ENCODE data around the gene SYNPO2.
"Not testable (repeated sequence)": the region's sequence is repeated elsewhere in the genome, so short reads cannot be mapped to it uniquely, and the experiment has no call there.

Gene SYNPO2

DNA sequence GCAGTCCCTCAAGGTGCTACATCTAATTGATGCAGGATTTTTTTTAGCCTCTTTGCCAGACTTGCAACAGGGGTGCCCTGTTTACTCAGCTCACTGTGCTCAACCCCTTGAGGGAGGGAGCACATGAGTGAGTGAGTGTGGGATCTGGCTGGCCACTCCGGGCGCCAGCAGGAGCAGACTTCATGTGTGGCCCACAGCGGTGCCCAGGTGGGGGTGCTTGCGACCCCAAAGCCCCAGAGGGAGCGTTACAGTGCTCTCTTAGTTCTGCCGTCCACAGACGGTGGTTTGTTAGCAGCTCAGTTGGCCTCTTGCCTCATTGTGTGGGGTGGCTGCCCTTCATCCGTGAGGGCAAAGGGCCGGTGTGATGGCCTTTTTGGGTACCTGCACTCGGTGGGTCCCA lies 165.3 kb downstream of the SYNPO2 start:
- no peak for DNase-seq (ENCODE audit: low read depth, low spot score)

DNA sequence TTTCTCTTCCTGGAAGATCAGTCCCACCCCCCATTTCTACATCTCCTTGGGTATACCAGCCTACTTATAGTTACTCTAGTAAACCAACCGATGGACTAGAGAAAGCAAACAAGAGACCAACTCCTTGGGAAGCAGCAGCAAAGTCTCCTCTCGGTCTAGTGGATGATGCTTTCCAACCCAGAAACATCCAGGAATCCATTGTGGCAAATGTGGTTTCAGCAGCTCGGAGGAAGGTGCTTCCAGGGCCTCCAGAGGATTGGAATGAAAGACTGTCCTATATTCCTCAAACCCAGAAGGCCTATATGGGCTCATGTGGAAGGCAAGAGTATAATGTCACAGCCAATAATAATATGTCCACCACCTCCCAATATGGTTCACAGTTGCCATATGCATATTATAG lies 168.8 kb downstream of the SYNPO2 start:
- DNase-seq (ENCODE audit: low read depth, low spot score): no peak

DNA sequence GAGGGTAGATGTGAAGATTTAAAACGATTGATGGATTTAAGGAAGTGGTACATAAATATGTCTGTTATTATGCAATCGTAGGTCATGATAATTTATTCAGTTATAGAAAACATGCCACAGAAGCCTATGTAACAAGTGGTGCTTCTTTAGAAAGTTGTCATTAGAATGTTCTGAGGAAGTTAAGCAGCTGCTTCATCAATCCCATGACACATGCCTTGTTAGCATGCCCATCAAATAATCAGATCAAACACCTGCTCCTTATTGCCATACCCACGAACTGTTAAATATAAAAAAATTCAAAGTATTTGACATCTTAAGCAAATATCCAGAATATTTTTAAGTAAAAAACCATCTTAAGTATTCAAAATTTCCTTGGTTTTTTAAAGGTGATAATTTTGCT lies 170.6 kb downstream of the SYNPO2 start:
- no peak for DNase-seq (ENCODE audit: low read depth, low spot score)

DNA sequence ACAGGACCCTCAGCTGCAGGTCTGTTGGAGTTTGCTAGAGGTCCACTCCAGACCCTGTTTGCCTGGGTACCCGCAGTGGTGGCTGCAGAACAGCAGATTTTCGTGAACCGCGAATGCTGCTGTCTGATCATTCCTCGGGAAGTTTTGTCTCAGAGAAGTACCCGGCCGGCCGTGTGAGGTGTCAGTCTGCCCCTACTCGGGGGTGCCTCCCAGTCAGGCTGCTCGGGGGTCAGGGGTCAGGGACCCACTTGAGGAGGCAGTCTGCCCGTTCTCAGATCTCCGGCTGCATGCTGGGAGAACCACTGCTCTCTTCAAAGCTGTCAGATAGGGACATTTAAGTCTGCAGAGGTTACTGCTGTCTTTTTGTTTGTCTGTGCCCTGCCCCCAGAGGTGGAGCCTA lies 178.5 kb downstream of the SYNPO2 start:
- DNase-seq (ENCODE audit: low read depth, low spot score): not testable (repeated sequence)

DNA sequence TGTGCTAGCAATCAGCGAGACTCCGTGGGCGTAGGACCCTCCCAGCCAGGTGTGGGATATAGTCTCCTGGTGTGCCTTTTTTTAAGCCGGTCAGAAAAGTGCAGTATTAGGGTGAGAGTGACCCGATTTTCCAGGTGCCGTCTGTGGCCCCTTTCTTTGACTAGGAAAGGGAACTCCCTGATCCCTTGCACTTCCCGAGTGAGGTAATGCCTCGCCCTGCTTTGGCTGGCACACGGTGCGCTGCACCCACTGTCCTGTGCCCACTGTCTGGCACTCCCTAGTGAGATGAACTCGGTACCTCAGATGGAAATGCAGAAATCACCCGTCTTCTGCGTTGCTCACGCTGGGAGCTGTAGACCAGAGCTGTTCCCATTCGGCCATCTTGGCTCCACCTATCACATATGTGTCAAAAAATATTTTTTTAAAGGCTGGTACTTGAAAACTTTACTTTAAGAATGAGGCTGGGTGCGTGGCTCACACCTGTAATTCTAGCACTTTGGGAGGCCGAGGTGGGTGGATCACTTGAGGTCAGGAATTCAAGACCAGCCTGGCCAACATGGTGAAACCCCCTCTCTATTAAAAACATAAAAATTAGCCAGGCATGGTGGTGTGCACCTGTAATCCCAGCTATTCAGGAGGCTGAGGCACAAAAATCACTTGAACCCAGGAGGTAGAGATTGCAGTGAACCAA lies 179.2 kb downstream of the SYNPO2 start:
- DNase-seq (ENCODE audit: low read depth, low spot score): not testable (repeated sequence)

DNA sequence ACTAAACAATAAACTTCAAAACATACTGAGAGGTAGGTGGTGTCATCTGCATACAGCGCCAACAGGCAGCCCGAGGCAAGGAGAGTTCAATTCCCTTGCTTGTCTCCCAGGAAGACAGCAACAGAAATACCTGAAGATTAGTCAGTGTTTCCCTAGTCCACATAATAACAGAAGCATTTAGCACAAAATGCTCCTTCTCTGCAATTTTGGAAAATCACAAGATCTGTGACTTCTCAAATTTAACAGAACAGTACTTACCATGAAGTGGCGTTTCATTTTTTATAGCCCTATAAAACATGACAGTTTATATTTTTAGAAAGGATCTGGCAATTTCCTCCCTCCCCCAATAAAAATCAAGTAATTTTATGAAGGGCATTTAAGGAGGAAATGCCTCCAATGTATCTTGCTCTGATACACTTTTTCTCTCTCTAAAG lies 179.9 kb downstream of the SYNPO2 start:
- DNase-seq (ENCODE audit: low read depth, low spot score): no peak

DNA sequence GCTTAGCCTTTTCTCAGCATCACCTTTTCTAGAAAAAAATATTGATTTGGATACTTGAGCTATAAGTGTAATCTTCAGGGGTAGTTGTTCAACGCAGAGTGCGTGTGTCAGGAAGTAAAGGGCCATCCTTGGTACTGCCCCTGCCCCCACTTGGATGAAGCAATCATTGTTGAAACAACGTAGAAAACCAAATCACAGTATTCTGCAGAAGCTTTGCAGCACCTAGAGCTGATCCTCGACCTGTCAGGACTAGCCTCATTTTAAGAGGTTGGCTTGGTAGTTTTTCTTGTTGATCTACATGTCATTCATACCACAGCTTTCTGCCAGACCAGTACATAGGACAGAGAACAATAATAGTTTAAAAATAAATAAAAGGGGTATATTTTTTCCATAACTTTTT lies 181.6 kb downstream of the SYNPO2 start:
- no peak for DNase-seq (ENCODE audit: low read depth, low spot score)

DNA sequence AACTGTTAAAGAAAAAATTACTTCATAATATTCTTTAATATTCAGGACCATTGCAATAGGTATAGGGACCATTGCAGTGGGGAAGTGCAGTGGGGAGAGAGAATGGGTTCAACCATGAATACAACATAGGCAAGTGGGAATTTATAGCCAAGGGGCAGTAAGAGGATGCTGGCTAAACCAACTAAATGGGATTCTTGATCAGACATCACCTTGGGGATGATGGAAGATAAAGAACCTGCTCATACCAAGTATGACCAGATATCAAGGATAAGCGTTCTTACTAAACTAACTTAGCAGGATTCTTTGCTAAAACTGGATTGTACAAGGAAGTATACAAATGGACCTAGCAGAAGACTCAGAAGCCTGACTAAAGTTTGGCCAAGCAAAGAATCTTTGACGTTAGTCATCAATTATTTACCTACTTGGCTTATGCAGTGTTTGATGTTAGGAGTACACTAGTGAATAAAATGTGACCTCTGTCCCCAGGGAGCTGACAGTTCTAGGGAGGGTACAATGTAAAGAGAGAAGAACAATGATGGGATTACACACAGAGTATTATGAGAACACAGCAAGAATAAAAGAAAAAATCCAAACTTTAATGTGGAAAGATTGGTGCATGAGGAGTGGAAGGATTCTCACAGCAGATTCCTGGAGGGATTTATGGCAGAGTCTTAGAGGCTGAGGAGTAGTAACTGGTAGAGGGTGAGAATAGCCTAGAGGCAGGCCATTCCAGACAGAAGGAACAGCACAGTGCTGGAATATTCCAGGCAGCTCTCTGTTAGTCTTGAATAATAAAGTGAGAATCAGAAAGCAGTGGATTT lies 192.3 kb downstream of the SYNPO2 start:
- no peak for DNase-seq (ENCODE audit: low read depth, low spot score)

DNA sequence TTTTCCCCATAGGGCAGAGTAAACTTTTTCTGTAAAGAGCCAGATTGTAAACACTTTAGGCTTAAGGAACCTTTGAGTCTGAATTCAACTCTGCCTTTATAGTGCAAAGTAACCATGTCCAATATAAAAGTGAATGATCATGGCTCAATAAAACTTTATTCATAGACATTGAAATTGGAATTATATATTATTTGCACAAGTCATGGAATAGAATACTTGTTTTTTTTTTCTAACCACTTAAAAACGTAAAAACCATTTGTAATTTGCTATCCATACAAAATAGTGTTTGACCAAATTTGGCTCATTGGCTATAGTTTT lies 192.8 kb downstream of the SYNPO2 start:
- DNase-seq (ENCODE audit: low read depth, low spot score): no peak

DNA sequence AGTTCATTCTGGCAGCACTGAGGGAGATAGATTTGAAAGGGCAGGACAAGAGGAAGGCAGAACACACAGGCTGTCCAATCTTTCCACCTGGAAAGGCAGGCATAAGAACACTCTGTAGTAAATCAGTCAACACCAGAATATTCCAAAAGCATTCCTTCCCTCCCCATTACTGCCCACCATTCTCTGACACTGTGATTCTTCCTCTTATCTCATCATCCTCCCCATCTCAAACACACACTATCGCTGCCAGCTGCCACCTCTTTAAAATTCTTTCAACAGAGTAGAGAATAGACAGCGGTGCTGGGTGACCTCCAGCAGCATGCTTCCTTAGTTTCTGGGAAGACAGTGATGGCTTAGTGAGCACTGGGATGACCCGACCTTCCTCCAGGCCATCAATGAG lies 193.3 kb downstream of the SYNPO2 start:
- no peak for DNase-seq (ENCODE audit: low read depth, low spot score)

DNA sequence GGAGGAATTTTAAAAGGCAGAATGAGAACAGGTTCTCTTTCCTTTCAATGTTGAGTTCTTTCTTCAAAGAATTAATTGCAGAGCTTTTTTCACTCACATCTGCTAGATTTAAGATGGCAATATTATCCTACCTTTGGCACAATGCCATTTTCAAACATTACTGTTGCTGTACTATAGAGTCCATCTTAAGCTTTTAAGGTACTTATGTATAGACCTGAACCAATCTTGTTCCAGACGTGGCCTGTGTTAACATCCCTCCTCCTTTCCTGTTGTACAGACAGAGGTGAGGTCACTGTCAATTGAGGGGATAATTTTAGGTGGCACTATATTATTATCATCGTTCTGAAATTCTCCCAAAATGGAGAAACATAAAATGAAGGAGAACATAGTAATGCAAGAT lies 194.0 kb downstream of the SYNPO2 start:
- DNase-seq (ENCODE audit: low read depth, low spot score): no peak

DNA sequence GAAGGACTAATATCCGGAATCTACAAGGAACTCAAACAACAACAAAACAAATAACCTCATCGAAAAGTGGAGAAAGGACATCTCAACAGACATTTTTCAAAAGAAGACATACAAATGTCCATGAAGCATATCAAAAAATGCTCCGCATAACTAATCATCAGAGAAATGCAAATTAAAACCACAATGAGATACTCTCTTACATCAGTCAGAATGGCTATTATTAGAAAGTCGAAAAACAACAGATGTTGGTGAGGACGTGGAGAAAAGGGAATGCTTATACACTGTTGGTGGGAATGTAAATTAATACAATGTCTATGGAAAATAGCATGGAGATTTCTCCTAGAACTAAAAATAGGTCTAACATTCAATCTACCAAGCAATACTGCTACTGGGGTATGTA lies 195.9 kb downstream of the SYNPO2 start:
- DNase-seq (ENCODE audit: low read depth, low spot score): no peak

DNA sequence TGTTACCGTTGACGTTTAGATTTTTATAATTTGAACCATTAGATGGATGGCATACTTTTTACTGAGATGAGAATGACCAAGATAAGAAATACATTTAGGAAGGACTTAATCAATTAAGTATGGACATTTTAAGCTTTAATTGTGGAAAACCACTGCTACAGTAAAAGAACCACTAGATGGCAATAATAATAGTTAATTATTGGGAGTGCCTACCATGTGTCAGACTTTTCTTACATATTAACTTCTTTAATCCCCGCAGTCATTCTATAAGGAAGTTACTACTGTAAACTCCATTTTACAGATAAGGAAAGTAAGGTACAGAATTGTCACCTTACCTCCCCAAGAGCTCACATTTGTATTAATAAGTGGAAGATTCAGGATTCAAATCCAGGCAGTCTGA lies 198.5 kb downstream of the SYNPO2 start:
- DNase-seq (ENCODE audit: low read depth, low spot score): no peak

DNA sequence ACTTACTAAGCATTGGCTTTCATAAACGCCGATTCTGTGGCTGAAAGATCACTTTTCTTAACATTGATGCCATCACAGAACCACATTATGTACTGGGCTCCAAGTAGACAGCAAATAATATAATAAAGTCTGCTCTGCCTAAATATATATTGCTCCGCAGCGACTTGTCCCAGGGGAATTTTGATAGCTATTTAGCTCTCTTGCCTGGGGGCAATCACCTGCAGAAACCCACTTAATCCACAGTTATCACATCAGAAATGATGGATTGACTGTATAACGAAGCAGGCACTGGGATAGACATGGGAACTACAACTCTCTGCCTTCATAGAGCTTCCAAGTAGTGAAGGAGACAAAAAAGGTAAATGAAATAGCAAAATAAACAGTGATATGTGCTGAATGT lies 199.0 kb downstream of the SYNPO2 start:
- no peak for DNase-seq (ENCODE audit: low read depth, low spot score)

DNA sequence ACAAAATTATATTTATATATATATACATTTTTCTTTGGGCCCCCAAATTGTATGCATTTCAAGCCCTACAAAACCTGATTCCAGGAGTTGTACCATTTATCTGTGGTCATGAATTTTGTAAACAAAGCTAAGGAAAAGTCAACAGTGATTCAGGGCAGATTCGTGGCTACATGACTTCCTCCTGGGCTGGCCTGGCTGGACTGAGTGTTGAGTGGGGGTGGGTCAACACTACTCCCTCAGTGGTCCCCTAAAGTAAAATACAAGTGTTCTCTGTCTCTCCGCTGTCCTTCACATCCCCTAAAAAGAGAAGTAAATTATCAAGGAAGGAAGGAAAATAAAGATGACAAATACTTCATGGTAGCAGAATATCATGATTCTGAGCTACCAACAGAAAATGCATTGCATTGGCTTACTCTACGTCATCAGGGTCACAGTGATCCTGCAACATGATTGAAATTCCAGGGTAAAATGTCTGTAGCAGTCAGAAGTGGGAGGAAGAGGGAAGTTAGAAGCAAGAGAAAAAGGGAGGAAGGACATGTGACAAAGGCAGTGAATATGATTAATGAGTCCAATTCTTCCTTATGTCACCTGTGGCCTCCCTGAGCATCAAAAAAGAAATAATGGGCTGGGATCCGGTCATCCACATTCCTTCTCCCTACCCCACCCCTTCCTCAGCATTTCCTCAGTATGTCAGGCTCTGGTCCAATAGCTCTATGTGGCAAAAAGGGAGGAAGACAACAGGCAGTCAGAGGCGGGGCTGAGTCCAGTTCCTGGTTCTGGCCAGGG lies 204.6 kb downstream of the SYNPO2 start:
- no peak for DNase-seq (ENCODE audit: low read depth, low spot score)

DNA sequence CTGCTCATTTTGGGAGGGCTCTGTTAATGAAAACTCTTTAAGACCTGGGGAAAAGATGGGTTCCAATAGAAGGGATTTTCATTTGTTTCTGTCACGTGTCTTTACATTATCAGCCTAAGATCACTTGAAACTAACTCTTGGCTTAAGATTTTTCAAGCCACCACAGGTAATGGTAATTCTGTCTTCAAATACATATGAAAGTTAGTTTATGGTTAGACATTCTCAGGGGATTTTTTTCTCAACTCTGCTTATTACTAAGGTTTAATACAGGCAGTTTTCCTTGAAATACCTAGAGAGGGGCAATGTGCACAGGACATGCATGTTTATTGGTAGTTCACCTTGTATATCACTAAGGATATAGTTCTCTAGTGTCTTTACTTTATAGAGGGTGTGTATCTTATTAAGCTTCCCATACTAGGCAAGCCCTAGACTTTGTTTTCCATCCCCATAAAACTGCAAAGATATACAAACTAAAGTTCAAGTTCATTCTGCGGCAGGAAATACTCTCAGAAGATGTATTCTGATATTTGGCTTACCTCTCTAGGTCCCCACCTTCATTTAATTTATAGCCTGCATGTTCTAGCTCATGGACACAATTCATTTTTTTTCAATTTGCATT lies 208.7 kb downstream of the SYNPO2 start:
- DNase-seq (ENCODE audit: low read depth, low spot score): no peak

DNA sequence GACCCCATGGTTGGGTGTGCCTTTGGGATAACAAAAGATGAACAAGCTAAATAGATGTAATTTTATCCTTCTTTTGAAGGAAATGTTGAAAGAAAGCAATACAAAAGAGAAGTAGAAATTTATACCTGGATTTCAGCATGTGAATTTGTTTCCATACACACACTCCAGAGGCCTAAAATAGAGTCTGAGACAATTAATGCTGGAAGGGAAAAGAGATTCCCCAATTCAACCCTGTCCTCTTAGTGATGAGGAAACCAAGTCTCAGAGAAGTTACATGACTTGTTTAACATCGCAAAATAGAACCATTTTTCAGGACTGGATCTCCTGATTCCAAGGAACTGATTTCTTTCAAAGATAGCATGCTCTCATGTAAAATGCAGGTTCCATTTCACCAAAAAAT lies 209.7 kb downstream of the SYNPO2 start:
- DNase-seq (ENCODE audit: low read depth, low spot score): no peak

DNA sequence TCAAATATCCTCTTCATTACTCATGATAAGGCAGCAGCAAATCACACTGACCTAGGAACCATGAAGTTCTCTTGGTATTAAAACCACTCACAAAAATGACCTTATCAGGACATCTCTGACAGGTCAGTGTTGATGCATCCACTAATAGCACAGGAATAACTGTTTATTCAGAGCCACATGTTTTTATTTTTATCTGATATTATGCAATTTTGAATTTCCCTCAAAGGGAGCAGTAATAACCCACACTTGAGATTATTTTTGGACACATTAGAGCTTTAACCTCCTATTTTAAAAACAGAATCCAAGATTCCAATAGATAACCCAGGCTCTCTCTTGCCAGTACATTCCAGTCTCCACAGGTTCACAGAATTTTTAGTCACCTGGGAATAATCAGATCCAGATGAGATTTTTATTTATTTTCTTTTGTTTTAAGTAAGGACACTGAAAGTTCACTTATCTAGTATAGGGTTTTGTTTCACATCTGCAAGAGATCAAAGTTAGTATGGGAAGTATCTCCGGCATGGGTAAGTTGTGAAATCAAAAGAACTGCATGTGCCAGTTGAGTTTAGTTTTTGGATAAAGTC lies 210.7 kb downstream of the SYNPO2 start:
- DNase-seq (ENCODE audit: low read depth, low spot score): no peak

DNA sequence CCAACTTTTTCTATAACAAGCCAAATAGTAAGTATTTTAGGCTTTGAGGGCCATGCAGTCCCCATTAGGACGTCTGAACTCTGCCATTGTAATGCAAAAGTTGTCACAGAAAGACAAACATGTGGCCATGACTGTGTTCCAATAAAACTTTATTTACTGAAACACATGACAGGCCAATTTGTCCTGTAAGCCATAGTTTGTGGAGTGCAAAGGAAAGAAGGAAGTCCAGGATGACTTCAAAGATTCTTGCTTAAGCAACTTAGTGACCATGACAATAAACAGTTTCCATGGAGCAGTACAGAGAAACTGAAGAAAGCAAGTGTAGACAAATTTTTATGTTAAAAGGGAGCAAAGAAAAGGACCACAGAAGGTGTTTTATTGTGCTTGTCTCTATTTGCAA lies 212.0 kb downstream of the SYNPO2 start:
- DNase-seq (ENCODE audit: low read depth, low spot score): no peak

DNA sequence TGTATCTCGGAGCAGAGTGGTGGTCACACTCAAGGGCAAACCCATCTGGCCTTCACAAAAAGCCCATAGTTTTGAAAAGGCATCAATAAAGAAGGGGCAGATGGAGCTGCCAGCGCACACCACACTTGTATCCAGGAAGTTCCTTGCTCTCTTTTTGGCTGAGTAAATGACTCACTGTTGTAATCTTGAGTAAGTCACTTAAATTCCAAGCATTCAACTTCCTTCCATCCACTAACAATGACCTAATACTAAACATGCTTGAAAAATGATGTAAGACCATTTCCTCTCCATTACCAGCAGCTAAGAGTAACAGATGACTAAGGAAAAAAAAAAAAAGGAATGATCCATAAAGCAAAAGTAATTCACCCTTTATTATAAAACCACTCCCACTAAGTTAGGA lies 214.6 kb downstream of the SYNPO2 start:
- DNase-seq (ENCODE audit: low read depth, low spot score): peak; percentile 90

DNA sequence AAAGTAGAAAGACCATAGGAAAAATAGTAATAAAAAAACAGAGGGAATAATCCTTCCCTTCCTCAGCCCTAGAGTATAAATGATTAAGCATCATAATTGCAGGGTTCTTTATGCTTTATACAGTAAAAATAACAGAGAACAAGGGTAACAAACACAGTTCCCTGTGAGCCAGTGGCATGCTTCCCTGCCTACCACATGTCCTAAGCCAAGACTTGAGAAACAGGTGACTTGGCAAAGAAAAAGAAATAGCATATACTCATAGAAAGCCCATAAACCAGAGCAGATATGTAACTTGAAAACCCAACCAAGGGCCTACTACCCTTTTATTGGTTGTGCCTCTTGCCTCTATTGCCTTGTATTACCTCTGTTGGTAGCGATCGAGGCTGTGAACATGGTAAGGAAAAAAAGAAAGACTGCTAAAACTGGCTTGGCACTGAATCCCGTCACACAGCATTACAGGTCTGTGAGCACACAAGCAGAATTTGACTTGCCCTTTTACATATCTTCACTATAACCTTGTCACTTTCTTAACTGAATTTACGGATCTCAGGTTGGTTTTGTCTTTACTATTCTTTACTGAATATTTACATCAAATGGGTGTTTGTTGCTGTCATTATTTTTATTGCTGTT lies 216.1 kb downstream of the SYNPO2 start:
- DNase-seq (ENCODE audit: low read depth, low spot score): no peak

Data from astrocyte of the hippocampus (primary cell).